Endothelial cell of umbilical vein (primary cell): ENCODE results near the gene PEX7. TPM values are rescaled to one million over a fixed set of nuclear protein-coding genes. Genes with fewer than 3 reads are reported as not detected.
"Not testable (repeated sequence)": the region's sequence is repeated elsewhere in the genome, so short reads cannot be mapped to it uniquely, and the experiment has no call there.

ENCODE experiments used
- BruUV-seq: library from RNA; stranded (reverse); fragments of 400-500 nt; replicated peaks from 2 replicates; lab custom pipeline; 2021; lab: Mats Ljungman, UMichigan
- CTCF ChIA-PET: fragments of 300-600, 350-600 bp; sonication (Branson Sonifier 250); formaldehyde crosslinking; loops from one replicate; lab custom pipeline; 2021; ENCODE audit warnings: antibody characterized with exemption, inconsistent platforms; lab: Charles Lee
- POLR2A ChIA-PET: fragments of 300-600, 350-600 bp; sonication (Branson Sonifier 250); formaldehyde crosslinking; loops from one replicate; lab custom pipeline; 2021; ENCODE audit warnings: antibody characterized with exemption, inconsistent platforms; lab: Charles Lee
- DNase-seq: peaks from one replicate; pipeline ENCODE4 v3.0.0-alpha.2; 2011; ENCODE audit warnings: low read depth, low spot score
- FAIRE-seq: peaks from 2 replicates; lab custom pipeline; 2011; peaks lifted over from hg19 to GRCh38; lab: Jason Lieb, UNC
- H2AFZ ChIP-seq: 2 replicates; pipeline ENCODE4 v1.6.0; 2012; ENCODE audit warnings: low read depth, low read length, control low read depth, inconsistent platforms
- H3K27ac ChIP-seq: 2 replicates; pipeline ENCODE4 v1.5.1; 2011; ENCODE audit warnings: low read depth, mild to moderate bottlenecking, control low read depth, low read length, moderate library complexity; ENCODE audit not compliant: insufficient read depth
- H3K27me3 ChIP-seq, 2 experiments: 2 replicates each; pipeline versions ENCODE4 v1.6.0 to v1.6.1; 2011; ENCODE audit warnings: low read length in 2 of 2, mixed read lengths in 1 of 2; ENCODE audit not compliant: control insufficient read depth in 2 of 2, insufficient read depth in 2 of 2
- H3K36me3 ChIP-seq, 2 experiments: 2 replicates in 1 of 2; 3 replicates in 1 of 2; pipeline ENCODE4 v1.5.1; 2011; ENCODE audit warnings: low read length in 2 of 2, mild to moderate bottlenecking in 1 of 2, moderate library complexity in 1 of 2; ENCODE audit not compliant: control insufficient read depth in 2 of 2, insufficient read depth in 2 of 2; ENCODE audit errors: extremely low read depth in 1 of 2
- H3K4me1 ChIP-seq: 3 replicates; pipeline ENCODE4 v1.5.1; 2011; ENCODE audit warnings: mild to moderate bottlenecking, low read length; ENCODE audit not compliant: control insufficient read depth, insufficient read depth; ENCODE audit errors: extremely low read depth
- H3K4me2 ChIP-seq: 2 replicates; pipeline ENCODE4 v1.6.1; 2011; ENCODE audit warnings: low read length, control low read depth, mixed read lengths; ENCODE audit not compliant: insufficient read depth
- H3K4me3 ChIP-seq, 3 experiments: fragments of 200-600 bp in 1 of 3; sonication (generic), shearing (Covaris generic) in 1 of 3; replicated peaks in 1 of 3; 2 replicates each; pipeline ENCODE4 v1.5.1; 2011 to 2016; ENCODE audit warnings: control low read depth in 3 of 3, low read length in 3 of 3, mild to moderate bottlenecking in 2 of 3, inconsistent platforms in 1 of 3, low read depth in 1 of 3, moderate library complexity in 1 of 3; ENCODE audit not compliant: insufficient read depth in 1 of 3
- H3K79me2 ChIP-seq: 2 replicates; pipeline ENCODE4 v1.6.0; 2012; ENCODE audit warnings: low read length, inconsistent platforms; ENCODE audit not compliant: control insufficient read depth, insufficient read depth
- H3K9ac ChIP-seq: replicated peaks from 2 replicates; pipeline ENCODE3; 2011; ENCODE audit warnings: low read length, control low read depth; ENCODE audit not compliant: insufficient read depth; ENCODE audit errors: extremely low read depth
- H3K9me1 ChIP-seq: replicated peaks from 3 replicates; pipeline ENCODE4 v1.6.0; 2011; ENCODE audit warnings: mild to moderate bottlenecking, low read length; ENCODE audit not compliant: control insufficient read depth, insufficient read depth; ENCODE audit errors: extremely low read depth
- H3K9me3 ChIP-seq: replicated peaks from 2 replicates; pipeline ENCODE4 v1.5.1; 2012; ENCODE audit warnings: low read length, inconsistent platforms; ENCODE audit not compliant: control insufficient read depth, insufficient read depth
- H4K20me1 ChIP-seq: replicated peaks from 2 replicates; pipeline ENCODE3; 2011; ENCODE audit warnings: mild to moderate bottlenecking, low read length; ENCODE audit not compliant: control insufficient read depth, insufficient read depth; ENCODE audit errors: extremely low read depth
- GATA2 ChIP-seq: IDR thresholded peaks from 2 replicates; pipeline ENCODE4 v1.7.0; 2011; ENCODE audit warnings: low read depth, mild to moderate bottlenecking, moderate library complexity, mixed read lengths, low read length; ENCODE audit not compliant: insufficient read length, insufficient read depth
- MYC ChIP-seq: IDR thresholded peaks from one replicate; pipeline ENCODE4 v1.6.1; 2011; ENCODE audit warnings: mild to moderate bottlenecking, low read depth, low read length
- dilution Hi-C: fragments of 300-500 bp; cut with MboI; formaldehyde crosslinking; loops from one replicate; pipeline ENCODE4 v1.15.0; 2019; ENCODE audit warnings: low sequenced_read_pairs; ENCODE audit not compliant: extremely low pct_ligation_motif_present
- intact Hi-C: fragments of 100-400 bp; cut with micrococcal nuclease; formaldehyde crosslinking; loops from one replicate; pipeline ENCODE4 v1.10.0; 2022
- polyA plus RNA-seq, 4 experiments: library from polyadenylated mRNA; depleted of rRNA in 3 of 4; stranded (reverse) in 3 of 4; unstranded in 1 of 4; fragments of >200 nt; gene quantifications; 2 replicates each; pipeline versions ENCODE4 v1.2.1 to v1.2.3, GENCODE V29; 2011 to 2012; ENCODE audit warnings: missing spikeins in 1 of 4
- total RNA-seq: library from RNA; stranded (reverse); gene quantifications from 2 replicates; pipeline ENCODE4 v1.2.3, GENCODE V29; 2021
- TF ChIP-seq, protein P1 (sequence below), 2 donors: IDR thresholded peaks; 1 replicate in 1 of 2; 2 replicates in 1 of 2; pipeline ENCODE4 v1.5.1; 2011; ENCODE audit warnings: low read length in 2 of 2, mild to moderate bottlenecking in 2 of 2, moderate library complexity in 2 of 2, control low read depth in 1 of 2, inconsistent platforms in 1 of 2, low read depth in 1 of 2; ENCODE audit not compliant: insufficient read depth in 1 of 2; ENCODE audit errors: extremely low read depth in 1 of 2

The PEX7 gene
- total and polyA plus RNA-seq, 2 donors (not counting 3 experiments of a cell fraction or from before 2014, with no cell fraction given): 3.7 to 5.7 TPM

DNA sequence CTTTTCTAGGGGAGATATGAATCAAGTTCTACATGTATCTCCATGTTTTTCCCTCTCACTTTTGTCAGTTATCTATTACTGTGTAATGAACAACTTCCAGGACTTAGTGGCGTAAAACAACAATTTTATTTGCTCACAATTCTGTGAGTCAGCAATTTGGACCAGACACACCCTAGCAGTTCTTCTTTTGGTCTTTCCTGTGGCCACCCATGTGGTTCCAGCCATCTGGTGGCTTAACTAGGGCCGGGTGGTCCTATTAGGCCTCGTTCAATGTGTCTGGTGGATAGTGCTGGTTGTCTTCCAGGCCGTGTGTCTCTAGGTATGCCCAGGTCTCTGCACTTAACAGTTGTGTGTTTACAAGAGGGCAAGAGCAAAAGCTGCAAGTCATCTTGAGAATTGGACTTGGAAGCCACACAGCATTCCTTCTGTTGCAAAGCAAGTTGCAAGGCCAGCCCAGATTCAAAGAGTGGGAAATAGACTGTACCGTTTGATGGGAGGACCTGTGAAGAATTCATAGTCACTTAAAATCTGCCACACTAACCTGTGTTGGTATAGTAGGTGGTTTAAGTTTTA is 78.9 kb downstream of the PEX7 start:
- Histone ChIP-seq H3K27ac (no peak overlapping the region), H3K9me3 (no peaks in the 10 kb centered on the region), H2AFZ (no peak overlapping the region), H3K36me3 (no peaks in the 10 kb centered on the region), H3K9ac (no peak overlapping the region), H4K20me1 (no peaks in the 10 kb centered on the region), H3K4me1 (no peaks in the 10 kb centered on the region), H3K4me2 (no peak overlapping the region), H3K79me2 (no peaks in the 10 kb centered on the region), H3K27me3 (no peaks in the 10 kb centered on the region), H3K4me3 (no peak overlapping the region), H3K9me1 (no peaks in the 10 kb centered on the region)
- POLR2A ChIA-PET: no interaction called here
- dilution Hi-C loops: no loop called here
- no peak for TF ChIP-seq MYC
- TF ChIP-seq GATA2: no peak
- TF ChIP-seq, protein P1, sequence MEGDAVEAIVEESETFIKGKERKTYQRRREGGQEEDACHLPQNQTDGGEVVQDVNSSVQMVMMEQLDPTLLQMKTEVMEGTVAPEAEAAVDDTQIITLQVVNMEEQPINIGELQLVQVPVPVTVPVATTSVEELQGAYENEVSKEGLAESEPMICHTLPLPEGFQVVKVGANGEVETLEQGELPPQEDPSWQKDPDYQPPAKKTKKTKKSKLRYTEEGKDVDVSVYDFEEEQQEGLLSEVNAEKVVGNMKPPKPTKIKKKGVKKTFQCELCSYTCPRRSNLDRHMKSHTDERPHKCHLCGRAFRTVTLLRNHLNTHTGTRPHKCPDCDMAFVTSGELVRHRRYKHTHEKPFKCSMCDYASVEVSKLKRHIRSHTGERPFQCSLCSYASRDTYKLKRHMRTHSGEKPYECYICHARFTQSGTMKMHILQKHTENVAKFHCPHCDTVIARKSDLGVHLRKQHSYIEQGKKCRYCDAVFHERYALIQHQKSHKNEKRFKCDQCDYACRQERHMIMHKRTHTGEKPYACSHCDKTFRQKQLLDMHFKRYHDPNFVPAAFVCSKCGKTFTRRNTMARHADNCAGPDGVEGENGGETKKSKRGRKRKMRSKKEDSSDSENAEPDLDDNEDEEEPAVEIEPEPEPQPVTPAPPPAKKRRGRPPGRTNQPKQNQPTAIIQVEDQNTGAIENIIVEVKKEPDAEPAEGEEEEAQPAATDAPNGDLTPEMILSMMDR (IDR thresholded peaks at IDR 0.05; ENCODE audit: extremely low read depth in 1 of 2, insufficient read depth in 1 of 2, low read depth in 1 of 2, low read length in 2 of 2): no peak
- DNase-seq (no peak), FAIRE-seq (no peak)
- CTCF ChIA-PET: interaction anchor here (1.5 kb wide), 1 partner anchor 16 kb away, joined by 3 read pairs; no protein-coding TSS in a partner anchor
- intact Hi-C loops: no loop called here
- no TSS peak for BruUV-seq

DNA sequence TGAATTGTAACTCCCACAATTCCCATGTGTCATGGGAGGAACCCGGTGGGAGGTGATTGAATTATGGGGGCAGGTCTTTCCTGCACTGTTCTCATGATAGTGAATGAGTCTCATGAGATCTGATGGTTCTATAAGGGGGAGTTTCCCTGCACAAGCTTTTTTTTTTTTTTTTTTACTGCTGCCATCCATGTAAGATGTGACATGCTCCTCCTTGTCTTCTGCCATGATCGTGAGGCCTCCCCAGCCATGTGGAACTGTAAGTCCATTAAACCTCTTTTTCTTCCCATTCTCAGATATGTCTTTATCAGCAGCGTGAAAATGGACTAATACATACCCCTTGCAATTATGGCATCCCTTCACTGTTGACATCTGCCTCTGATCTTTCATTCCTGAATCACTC is 82.1 kb downstream of the PEX7 start:
- H3K79me2 ChIP-seq, H3K9me1 ChIP-seq, FAIRE-seq, dilution Hi-C loops, H3K9ac ChIP-seq, H4K20me1 ChIP-seq, H2AFZ ChIP-seq, H3K4me2 ChIP-seq, H3K27me3 ChIP-seq, H3K36me3 ChIP-seq, DNase-seq, H3K4me3 ChIP-seq, H3K4me1 ChIP-seq, POLR2A ChIA-PET, H3K9me3 ChIP-seq, intact Hi-C loops, BruUV-seq, H3K27ac ChIP-seq: not testable (repeated sequence)
- CTCF ChIA-PET: interaction anchor here (1.6 kb wide), 1 partner anchor 260 kb away, joined by 3 read pairs; no protein-coding TSS in a partner anchor
